HG03280 (cell line): ENCODE data around the gene PLP1.
"Not testable (repeated sequence)": the region's sequence is repeated elsewhere in the genome, so short reads cannot be mapped to it uniquely, and the experiment has no call there.

Experiments used
- ATAC-seq: cut with Tn5 transposase; IDR thresholded peaks from one replicate; pipeline ENCODE4 v1.9.1; 2021; ENCODE audit warnings: mild to moderate bottlenecking, moderate library complexity; ENCODE audit not compliant: unreplicated experiment

The PLP1 gene, protein sequence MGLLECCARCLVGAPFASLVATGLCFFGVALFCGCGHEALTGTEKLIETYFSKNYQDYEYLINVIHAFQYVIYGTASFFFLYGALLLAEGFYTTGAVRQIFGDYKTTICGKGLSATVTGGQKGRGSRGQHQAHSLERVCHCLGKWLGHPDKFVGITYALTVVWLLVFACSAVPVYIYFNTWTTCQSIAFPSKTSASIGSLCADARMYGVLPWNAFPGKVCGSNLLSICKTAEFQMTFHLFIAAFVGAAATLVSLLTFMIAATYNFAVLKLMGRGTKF

DNA sequence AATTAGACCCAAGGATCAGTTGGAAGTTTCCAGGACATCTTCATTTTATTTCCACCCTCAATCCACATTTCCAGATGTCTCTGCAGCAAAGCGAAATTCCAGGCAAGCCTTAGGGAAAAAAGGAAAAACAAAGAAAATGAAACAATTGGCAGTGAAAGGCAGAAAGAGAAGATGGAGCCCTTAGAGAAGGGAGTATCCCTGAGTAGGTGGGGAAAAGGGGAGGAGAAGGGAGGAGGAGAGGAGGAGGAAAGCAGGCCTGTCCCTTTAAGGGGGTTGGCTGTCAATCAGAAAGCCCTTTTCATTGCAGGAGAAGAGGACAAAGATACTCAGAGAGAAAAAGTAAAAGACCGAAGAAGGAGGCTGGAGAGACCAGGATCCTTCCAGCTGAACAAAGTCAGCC is at the start of gene PLP1:
PLP1 (plus strand) TSS at position 295 of the 400 bp plus-strand sequence. CDS start 156 bp downstream, outside the sequence.
- ATAC-seq, result no peak

DNA sequence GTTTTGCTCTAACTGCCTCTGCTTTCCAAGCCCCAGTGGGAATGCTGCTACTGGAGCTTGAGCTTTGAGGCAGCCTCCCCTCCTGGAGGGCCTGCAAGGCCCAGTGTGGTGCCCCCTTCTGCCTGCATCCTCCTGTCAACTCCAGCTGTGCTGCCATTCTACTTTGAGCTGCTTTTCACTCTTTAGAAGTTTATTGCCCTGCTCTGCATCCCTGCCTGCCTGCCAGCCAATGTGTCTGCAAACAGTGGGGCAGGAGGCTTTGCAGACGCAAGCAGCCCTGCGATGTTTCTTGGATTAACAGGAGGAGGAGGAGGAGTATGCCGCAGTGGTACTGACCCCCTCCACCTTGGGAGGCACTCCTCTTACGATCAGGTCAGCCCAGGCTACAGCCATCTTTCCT is 49.5 kb upstream of the PLP1 start:
- ATAC-seq, result no peak

DNA sequence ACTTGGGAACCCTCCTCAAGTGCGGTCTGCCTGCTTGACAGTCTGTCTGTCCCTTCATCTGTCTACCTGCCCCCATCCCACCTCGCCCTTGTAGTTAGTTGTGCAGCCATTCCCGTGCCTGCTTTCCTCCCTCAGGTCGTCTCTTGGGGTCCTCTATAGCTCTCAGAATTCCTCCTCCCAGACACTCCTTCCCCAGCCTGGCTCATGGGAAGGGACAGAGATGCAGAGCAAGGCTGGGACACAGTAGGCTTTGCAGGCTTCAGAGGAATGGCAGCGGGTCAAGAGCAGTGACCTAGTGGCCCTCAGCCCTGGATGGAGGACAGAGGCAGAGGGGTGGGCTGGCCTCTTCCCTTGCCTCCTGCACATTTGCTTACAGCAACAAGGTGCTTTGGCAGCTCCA is 47.6 kb upstream of the PLP1 start:
- ATAC-seq, result no peak

DNA sequence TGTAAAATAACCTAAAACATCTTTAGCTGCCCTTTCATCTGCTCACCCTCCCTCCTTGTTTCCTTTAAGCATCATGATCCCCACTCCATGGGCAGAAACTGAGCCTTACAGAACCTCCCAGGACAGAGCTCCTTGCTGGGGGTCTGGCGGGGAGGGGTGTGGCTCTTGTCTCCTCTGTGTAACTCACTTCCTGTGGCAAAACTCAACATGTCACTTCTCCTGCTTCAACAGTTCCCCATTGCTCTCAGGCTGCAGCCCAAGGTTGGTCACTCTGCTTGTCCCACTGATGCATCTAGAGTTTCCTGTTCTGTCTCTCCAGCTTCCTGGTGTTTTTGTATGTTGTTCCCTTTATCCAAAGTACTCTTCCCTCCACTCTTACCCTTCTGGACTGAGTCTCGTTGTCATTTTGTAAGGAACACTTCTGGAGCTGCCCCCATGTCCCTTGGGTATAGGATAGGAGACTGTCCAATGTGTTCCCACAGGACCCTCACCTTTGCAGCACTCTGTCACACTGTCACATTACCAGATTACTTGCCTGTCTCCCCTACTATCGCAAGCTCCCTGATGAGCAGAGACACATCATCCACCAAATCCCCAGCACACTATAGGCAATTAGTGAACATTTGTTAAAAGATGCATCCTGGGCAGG is 46.4 kb upstream of the PLP1 start:
- ATAC-seq, result no peak

DNA sequence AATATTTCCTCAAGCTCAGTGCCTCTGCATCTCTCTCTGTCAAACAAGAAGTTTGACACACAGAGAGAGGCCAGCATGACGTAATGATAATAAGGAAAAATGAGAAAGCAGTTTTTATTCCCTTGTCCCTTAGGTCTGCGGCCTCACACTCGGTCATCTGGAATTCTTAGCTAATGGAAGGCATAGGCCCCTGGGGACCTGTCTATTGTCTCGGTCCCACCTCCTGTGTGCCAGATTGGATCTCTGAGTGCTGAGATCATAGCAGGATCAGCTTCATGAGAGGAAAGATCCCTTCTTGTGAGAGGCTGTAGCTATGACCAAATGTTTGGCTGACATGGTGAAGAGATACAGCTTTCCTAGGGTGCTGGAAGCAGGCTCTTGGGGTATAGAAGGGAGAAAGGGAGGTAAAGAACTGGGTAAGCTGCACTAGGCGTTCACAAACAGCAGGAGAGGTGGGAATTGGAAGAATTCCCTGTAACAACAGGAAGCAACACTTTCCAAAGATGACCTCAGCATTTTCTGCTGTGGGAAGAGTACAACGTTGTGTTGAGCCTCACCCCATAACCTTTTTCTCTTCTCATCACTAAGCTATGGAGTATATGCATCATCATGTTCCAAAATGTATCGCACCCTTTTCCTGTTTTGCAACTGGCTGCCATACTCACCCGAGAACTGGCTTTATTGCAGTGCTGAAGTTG is 45.7 kb upstream of the PLP1 start:
- no peak for ATAC-seq

DNA sequence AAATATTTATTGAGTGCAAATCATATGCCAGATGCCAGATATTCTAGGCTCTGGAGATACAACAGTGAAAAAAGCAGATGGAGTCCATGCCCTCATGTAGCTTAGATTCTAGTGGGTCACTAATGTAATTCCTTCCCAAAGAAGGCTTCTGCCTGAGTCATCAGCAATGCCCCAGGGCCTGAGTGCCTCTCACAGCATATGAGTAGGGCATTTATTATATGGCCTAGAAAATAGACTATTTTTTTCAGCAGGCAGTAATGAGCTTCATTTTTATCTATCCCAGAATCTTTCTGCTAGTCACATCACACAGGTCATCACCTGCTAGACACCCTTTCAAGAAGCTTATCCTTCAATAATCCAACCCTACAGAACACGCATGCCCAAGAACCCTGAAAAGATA is 43.6 kb upstream of the PLP1 start:
- ATAC-seq, result no peak

DNA sequence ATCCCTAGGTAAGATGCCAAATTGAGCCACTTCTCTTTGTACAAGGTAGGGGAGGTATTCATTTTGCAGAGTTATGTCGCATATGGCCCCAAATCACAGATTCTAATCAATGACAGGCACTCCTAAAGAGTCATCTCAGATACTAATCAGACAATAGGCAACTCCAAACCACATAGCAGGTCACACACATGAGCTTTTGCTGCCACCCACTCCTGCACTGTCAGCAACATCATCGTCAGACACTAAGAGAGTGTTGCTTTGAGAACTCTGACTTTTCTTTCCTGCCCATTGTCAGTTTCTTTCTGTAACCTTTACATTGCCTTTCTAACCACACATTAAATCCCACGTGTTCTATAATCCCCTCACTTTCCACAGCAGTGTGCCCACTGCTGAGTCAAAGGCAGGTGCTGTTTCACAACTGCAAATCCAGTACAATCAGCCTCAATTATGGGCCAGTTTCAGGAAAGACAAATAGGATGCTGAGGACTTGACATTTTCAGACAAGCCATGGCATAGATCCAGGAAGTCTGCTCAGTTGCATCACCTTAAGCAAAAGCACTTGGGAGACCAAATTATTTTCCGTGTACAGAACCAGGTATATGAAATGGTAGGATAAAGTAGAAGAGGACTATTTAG is 42.4 kb upstream of the PLP1 start:
- ATAC-seq, result no peak

DNA sequence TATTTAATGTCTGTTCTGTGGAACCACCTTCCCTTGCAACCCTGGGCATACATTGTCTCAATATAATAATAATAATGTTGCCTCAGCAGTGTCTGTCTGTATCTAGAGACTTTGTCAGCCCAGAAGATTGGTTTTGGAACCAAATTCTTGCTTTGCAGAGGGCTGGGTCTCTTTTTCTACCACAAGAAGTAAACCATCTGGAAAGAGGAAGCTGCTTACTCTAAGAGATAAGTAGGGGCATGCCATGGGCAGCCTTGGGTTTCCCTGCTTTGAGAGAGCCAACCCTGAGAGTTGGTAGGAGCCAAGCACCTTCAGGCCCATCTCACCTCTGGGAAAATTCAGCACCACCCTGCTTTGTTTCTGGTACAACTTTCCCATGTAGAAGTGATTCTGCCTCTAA is 38.9 kb upstream of the PLP1 start:
- no peak for ATAC-seq

DNA sequence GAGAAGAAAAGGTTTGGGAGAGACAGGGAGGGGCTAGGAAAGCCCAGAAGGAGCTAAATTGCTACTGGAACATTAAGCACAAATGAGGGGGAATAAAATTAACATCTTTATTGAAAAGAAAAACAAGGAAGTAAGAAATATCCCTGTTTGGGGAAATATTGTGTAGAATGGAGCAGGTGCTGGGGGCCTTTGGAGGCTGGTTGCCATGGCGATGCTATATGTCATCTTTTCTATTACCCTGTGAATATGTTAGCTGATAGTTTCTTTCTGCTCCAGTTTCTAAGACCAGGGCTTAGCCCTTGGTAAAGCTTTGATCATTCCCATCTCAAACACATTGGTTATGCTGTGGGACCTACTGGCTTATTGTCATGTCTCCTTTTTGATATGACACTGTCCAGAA is 37.2 kb upstream of the PLP1 start:
- no peak for ATAC-seq

DNA sequence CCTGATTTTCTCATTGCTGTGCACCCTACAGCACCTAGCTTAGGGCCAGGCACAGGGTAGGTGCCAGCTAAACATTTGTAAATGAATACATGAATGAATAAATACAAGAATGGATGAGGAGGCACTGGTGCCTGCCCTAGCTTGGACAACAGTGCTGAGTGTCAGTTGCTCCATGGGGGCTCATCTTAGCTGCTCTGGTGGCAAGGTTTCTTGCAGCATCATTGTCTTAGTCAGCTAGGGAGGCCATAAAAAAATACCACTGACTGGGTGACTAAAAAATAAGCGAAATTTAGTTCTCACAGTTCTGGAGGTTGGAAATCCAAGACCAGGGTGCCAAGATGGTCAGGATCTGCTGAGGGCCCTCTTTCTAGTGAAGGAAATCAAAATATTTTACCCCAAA is 34.8 kb upstream of the PLP1 start:
- ATAC-seq, result no peak

DNA sequence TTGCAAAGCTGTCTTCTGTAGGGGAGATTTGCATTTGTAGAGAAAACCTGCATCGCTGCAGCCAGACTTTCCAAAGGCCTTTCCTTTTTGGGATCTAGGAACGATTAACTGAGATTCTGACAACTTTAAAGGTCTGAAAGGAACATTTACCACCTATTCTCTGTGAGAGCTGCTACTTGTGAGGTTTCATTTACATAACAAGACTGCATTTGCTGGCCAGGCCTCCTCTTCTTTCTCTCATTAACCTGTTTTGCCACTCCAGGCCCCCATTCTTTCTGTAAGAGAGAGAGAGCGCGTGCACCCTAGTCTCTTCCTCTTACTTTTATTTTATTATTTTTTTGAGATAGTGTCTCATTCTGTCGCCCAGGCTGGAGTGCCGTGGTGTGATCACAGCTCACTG is 34.3 kb upstream of the PLP1 start:
- ATAC-seq, result no peak

DNA sequence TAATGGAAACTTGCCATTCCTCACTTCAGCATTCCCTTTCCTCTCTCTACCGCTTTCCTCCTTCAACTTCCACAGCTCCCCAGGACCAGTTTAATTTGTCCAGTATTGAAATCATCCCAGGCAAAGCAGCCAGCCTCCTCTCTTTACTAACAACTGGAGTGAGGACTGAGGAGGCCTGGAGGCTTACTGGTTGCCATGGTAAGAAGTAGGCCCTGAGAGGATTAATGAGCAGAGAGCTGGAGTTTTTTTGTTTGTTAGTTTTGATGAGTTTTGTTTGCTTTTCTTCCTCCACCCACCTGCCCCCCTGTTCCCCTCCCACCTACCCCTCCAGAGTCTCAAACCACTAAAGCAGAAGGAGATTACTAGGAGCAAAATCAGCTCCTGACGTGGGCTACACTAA is 29.5 kb upstream of the PLP1 start:
- ATAC-seq, result no peak

DNA sequence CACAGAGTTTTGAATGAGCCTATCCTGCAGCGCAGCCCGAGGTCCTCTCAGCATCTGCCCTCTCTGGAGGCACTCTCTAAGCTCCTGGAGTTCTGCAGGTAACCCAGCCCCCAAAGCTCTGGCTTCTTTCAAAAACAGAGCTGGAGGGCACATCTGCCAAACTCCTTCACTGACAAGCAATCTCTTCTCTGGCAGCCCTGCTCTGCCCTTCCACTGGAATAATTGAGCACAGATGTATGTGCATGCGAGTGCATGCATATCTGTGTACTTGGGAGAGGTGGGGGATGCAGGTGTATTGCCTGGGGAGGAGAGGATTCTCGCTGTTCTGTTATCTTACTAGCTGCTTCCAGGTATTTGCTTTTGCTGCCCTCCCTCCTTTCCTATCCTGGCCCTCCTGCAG is 22.2 kb upstream of the PLP1 start:
- no peak for ATAC-seq

DNA sequence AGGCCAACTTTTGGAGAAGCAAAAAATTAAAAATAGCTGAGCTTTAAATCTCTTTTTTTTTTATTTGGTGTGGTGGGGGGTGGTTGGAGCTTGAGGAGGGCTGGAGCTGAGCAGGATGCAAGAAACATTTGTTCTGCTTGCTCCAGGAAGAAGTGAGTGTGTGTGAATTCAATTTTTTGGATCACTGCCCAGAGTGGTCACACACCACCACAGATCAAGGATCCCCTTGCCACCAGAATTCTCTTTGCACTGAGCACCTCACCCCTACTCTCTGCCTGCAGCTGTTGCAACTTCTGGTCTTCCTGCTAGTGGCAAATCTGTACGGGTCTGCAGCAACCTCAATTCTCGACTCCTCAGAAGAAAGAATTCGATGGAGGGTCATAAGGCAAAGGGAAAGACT is 19.9 kb upstream of the PLP1 start:
- ATAC-seq, result no peak

DNA sequence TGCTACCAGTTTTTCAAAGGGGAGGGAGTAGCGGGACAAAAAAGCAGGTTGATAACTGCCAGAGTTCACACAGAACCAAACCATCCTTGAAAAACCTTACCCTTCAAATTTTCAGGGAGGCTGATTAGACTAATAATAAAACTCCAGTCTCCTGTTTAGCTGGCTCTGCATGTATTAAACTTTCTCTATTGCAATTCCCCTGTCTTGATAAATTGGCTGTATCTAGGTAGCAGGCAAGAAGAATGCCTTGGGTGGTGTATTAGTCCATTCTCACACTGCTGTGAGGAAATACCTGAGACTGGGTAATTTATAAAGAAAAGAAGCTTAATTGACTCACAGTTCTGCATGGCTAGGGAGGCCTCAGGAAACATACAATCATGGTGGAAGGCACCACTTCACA is 18.1 kb upstream of the PLP1 start:
- ATAC-seq, result no peak

DNA sequence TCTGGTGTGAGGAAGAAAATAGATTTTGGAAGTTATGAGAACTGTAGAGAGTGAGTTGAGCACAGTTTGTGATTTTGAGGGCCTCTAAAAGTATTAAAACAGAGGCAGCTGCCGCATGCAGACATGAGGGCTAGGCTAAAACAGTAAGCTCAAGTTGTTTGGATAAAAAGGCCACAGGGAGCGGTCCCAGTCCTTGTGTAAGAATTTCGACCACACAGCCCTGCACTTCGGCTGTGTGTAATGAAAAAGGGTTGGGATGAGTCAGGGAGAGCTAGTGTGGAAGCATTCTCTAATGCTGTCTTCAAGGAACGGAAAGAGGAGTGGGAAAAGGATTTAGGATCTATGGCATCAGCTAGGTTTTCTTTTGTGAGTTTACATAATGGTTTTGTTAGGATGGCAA is 13.1 kb upstream of the PLP1 start:
- ATAC-seq, result not testable (repeated sequence)

DNA sequence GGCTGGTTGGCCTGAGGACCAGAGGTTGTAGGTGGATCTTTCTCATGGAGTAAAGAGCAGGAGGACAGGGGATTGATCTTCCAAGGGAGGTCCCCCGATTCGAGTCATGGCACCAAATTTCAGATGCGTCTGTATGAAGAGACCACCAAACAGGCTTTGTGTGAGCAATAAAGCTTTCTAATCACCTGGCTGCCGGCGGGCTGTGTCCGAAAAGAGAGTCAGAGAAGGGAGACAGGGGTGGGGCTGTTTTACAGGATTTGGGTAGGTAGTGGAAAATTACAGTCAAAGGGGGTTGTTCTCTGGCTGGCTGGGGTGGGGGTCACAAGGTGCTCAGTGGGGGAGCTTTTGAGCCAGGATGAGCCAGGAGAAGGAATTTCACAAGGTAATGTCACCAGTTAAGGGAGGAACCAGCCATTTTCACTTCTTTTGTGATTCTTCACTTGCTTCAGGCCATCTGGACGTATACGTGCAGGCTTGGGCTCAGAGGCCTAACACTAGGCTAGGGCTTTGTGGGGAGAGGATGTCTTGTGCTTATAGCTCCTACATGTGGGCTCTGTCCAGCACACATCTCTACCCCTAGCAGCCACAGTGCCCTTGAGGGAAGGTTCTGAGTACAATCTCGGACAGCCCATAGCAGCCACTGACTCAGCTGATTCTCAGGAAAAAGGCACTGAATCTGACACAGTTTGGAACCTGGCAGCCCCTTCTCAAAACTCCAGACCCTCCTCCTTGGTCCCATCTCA is 9.7 kb upstream of the PLP1 start:
- ATAC-seq, result not testable (repeated sequence)

DNA sequence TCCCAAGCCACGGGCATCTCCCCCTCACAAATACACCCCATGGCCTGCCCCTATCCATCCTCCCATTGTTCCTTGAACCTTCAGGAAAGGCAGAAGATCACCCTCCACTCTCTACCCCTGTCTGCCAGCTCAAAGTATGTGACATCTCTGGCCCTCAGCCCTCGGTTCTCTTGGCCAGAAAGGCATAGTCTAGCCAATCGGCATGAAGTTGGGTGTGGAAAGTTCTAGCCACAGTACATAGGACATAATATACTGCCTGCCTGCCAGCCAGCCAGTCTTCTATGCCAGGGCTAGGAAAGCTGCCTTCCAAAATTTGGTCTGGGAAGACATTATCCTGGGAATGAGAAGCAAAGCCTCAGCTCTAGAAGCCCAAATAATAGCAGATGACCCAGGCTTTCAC is 3.2 kb upstream of the PLP1 start:
- ATAC-seq, result no peak

DNA sequence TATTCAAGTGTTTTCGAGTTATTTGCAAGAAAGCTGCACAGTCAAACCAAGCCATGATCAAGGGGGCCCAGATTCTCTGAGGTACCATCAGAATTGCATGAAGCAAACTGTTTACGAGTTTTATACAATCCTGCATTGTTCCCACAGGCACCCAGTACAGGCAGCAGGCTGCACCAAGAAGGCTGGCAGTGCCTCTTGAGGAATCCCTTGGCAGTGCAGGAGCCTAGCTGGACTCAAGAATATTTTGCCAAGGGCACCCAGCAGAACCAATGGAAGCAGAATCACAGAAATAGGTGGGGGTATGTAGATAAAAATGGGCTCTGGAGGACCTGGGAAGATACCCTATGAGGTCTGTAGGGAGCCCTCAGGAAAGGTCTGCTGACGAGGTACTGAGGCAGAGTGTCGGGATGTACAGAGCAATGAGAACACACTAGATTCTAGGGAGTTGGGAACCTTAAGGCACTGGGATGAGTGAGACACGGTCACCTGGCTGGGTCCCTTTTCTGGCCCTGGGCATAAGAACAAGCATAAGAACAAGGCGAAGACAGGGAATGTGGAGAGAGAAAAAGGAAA is 2.5 kb upstream of the PLP1 start:
- ATAC-seq, result no peak

DNA sequence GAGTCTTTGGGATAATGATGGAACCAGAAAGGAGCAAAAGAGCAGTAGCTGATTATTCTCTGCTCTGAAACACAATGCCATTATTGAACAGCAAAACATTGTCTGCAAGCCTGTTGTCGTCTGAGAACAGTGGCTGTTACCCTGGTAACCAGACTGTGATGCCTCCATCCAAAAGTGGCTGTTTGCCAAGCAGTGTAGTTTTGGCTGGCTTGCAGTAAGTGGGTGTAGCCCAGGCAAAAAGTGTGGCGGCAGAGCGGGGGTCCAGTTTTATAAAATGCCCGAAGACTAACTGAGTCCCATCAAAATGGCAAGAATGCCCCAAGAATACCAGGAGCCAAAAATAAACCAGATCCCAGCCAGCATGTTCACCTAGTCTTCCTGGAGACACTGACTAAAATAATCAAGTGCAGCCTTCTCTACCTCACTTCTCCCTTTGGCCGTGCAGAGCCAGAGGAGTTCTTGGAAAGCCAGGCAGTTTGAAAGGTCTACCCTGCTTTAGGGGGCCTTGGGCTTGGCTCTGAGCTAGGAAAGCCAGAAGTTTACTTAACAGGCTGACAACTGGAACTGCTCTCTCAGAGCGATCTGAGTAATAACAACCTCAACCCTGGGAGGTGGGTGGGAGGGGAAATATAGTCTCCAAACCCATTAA is 2.6 kb downstream of the PLP1 start:
- no peak for ATAC-seq
